Endothelial cell of hepatic sinusoid (primary cell): ENCODE measurements around the gene MREG.

Source experiments
- in situ Hi-C: cut with HindIII; loops from 2 replicates; pipeline ENCODE4 v1.10.0; 2017; ENCODE audit warnings: low sequenced_read_pairs

Gene MREG, protein sequence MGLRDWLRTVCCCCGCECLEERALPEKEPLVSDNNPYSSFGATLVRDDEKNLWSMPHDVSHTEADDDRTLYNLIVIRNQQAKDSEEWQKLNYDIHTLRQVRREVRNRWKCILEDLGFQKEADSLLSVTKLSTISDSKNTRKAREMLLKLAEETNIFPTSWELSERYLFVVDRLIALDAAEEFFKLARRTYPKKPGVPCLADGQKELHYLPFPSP

DNA sequence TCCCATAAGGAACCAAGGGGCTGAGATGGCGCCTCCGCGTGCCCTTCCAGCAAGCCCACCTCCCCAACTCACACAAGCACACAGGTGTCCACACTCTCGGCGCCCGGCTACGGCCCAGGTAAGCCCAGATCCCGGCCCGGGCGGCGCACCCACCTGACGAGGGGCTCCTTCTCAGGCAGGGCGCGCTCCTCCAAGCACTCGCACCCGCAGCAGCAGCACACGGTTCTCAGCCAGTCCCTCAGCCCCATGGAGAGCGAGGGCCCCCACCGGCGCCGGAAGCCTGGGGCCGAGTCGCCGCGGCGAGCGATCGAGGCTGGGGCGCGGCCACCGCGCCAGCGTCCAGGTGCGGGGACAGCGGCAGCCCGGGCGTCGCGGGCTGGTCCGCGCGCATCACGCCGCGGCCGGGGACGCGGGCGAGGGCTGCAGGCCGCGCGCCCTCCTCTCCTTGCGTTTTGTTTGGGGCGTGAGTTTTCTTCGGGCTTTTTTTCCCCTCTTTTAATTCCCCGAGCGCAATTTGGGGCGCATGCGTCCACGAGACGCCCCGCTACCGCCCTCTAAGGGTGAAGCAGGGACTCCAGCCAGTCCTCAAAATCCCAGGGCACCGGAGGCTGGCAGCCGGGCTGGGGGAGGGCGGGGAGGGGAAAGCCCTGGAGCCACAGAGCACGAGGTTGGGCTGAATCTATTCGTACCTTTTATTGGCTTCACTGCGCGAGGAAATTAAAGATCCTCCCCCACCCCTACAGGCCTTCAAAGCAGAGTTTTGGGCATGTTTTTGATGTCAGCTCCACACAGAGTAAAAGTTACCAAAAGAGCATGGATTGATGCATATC, at the start of gene MREG:
Gene MREG, minus strand, starts transcription at position 472 of the 830 bp plus-strand sequence. Its CDS starts 224 bp downstream, at position 248.
- in situ Hi-C loops: no loop called here

DNA sequence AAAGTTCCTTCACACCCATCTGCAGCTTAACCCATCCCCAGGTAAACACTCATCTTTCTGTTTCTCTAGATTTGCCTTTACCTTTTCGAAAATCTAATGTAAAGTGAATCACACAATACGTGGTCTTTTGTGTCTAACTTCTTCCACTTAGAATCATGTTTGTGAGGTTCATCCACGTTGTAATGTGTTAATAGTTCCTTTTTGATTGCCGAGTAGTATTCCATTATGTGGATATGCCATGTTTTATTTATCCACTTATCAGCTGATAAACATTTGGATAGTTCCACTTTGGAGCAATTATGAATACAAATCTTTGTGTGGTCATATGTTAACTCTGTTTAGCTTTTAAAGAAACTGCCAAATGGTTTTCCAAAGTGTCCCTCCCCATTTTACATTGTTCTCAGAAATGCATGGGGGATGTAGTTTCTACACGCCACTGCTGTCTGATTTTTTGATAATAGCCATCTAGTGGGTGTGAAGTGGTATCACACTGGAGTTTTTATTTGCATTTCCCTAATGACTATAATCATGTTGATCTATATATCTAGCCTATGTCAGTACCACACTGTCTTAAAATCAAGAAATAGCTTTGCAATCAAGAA, 46.0 kb upstream of the MREG start:
- in situ Hi-C loops: no loop called here

- in situ Hi-C loops: no loop called here
These were observed 44.4 kb upstream of the MREG start for GRCh38 chr2:216057688-216058193.

GRCh38 chr2:216056739-216057138, 43.4 kb upstream of the MREG start:
- in situ Hi-C loops: no loop called here

DNA sequence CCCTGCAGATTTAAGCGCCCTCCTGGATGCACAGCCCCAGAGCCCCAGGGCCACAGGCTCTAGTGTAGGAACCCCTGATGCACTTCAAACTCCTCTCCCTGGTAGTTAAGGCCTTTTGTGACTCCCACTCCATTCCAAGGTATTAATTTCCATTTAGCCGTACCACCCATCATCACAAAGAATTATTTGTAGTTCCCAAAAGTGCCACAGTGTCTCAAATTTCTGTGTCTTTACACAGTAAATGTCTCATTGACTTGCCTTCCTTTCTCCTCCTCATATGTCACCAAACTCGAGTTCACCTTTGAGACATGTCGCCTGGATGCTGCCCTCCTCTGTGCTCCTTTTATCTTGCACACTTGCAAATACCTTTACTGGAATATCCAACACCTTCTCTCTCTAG, 42.3 kb upstream of the MREG start:
- in situ Hi-C loops: no loop called here

DNA sequence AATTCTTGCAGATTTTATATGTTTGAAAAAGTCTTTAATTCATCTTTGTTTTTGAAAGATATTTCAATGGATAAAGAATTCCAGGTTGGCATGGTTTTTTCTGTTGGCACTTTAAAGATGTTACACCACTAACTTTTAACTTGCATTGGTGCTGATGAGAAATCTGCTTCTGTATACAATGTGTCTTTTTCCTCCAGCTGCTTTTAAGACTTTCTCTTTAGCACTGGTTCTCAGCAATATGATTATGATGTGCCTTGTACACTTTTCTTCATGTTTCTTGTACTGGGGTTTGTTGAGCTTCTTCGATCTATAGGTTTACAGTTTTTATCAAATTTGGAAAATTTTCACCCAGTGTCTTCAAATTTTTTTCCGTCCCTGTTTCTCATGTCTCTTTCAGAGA, 39.1 kb upstream of the MREG start:
- in situ Hi-C loops: no loop called here

DNA sequence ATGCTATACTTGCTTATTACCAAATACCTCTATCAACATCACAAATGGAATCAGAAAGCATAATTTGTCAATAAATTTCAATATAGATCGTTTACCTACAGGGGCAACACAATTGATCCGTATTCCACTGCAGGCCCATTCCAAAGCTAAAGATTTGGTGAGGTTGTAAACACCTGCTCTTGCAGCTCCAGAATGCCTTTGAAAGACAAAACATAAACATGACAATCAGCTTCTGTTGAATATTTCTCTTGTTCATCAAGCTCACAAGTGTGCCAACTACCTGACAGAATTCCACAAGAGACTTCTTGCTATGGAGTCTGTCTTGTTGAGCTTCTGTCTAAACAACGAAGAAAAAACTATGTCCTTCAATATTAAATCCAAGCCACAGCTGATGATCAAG, 38.0 kb upstream of the MREG start:
- in situ Hi-C loops: no loop called here

GRCh38 chr2:216049452-216049851, 36.1 kb upstream of the MREG start:
- in situ Hi-C loops: no loop called here

DNA sequence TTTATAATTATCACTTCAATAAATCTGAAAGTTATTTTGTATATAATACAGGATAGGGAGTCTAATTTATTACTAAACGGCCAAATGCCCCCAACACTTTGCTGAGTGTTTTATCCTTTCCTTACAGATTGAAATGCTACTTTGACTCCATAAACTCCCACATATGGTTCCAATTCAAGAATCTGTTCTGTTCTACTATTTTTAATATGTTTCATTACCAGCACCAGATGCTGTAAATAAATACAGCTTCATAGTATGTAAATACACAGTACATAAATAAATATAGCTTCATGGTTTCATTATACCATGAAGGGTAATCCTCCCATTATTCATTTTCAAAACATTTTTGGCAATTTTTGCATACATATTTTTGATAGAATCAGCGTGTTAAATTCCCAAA, 34.0 kb upstream of the MREG start:
- in situ Hi-C loops: no loop called here

- in situ Hi-C loops: no loop called here
These were observed 31.6 kb upstream of the MREG start for GRCh38 chr2:216044883-216045486.

- in situ Hi-C loops: no loop called here
These were observed 30.6 kb upstream of the MREG start for GRCh38 chr2:216043949-216044348.

- in situ Hi-C loops: no loop called here
These were observed 28.1 kb upstream of the MREG start for GRCh38 chr2:216041438-216041837.

DNA sequence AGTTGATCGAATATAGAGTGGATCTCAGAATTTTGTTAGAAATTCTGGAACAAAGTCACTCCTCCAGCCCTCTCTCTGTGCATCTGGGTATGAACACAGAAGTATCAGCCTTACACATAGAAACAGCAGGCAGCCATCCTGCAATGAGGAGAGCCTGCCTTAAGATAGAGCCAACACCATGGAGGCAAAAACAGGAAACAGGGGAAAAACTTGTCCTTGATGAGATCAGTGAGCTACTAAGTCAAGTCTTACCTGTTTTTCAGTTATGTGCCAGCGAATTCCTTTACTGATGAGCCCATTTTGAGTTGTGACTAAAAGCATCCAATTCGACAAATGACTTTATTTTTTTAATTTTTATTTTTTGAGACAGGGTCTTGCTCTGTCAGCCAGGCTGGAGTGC, 26.6 kb upstream of the MREG start:
- in situ Hi-C loops: loop anchor here (5.0 kb wide), 2 partner anchors 47 to 88 kb away; no protein-coding TSS in a partner anchor

DNA sequence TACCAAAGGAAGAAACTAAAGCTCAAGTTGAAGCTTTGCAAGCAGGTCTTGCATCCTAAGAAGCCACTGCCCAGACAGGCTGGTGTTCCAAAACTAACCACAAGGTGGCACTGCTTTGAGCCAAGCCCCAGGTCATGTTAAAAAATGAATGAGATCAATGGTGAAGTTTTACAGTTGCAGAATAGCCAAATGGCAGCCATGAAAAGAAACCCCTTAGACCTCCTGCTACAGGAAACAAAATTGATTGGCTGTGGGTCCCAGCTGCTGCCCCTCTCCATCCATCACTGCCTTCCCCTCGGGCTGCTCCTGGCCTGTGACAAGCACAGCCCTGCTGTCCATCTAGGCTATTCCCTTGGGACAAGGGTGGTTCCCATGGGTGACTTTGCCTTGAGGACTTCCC, 20.7 kb upstream of the MREG start:
- in situ Hi-C loops: no loop called here

DNA sequence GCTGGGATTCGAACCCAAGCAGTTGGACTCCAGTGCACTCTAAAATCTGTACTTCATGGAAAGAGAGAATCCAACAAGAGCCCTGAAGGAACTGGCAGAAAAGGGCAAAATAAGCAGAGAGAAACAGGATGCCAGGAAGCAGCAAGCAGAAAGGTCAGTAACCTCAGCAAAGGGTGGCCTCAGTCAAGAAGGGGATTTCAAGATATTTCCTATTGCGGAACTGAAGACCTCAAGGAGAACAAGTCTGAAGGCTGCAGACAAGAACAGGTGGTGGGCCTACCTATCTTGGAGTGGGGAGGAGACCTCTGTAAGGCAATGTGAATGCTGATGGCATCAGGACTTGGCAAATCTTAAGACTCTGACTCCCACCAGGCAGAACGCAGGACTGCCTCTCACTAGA, 20.1 kb upstream of the MREG start:
- in situ Hi-C loops: no loop called here

GRCh38 chr2:216031960-216032689, 18.8 kb upstream of the MREG start:
- in situ Hi-C loops: no loop called here

- in situ Hi-C loops: no loop called here
These were observed 16.9 kb upstream of the MREG start for GRCh38 chr2:216030216-216030615.

DNA sequence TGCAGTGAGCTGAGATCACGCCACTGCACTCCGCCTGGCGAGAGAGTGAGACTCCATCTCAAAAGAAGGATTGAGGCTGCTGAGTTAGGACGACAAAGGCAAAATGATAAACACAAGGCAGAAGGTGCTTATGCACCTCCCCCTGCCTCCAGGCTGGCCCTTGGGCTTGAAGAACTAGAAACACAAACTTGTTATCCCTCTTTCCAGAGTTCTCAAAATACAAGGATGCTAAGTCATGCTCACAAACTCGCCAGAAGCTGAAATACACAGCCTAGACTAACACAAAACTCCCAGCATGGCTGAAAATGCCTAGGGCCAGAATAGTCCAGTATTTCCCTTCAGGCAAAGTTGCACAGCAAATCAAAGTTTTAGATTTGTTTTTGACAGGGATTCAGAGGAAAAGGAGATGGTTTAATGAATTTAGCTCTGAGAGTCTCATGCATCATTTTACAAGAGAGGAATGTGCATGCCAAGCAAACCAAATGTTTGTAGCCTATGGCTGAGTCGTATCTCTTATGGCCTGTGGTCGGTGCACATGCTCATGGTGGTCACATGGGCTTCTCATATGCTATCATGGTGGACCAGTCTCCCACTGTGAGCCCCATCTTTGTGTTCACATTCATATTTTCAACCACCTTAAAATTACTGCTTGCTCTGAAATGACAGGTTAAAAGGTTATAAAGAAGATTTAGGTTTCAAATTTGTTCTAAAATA, 16.2 kb upstream of the MREG start:
- in situ Hi-C loops: no loop called here

GRCh38 chr2:216024779-216025336, 11.5 kb upstream of the MREG start:
- in situ Hi-C loops: no loop called here
